Adrenal gland (tissue), 12 donors: Measurements from ENCODE around the gene C19orf47. TPM values are rescaled to one million over a fixed set of nuclear protein-coding genes. Genes with fewer than 3 reads are reported as not detected.
"Not testable (repeated sequence)": the region's sequence is repeated elsewhere in the genome, so short reads cannot be mapped to it uniquely, and the experiment has no call there.

Experiments
- DNase-seq, 7 donors: peaks; one replicate each; pipeline ENCODE4 v3.0.0-alpha.2; 2019 to 2020
- H3K27ac ChIP-seq, 5 donors: fragments of 200-600 bp; sonication (generic) in 4 of 5; 1 replicate in 3 of 5; 2 replicates in 2 of 5; pipeline versions ENCODE4 v1.5.1 to v1.8.0; 2016 to 2020; ENCODE audit warnings: mild to moderate bottlenecking in 1 of 5
- H3K27me3 ChIP-seq: fragments of 200-600 bp; 2 replicates; pipeline ENCODE4 v1.8.0; 2021
- H3K36me3 ChIP-seq, 2 donors: fragments of 200-600 bp; replicated peaks in 1 of 2; 1 replicate in 1 of 2; 2 replicates in 1 of 2; pipeline versions ENCODE4 v1.5.1 to v1.8.0; 2018 to 2022
- H3K4me1 ChIP-seq, 2 donors: fragments of 200-600 bp; replicated peaks in 1 of 2; 1 replicate in 1 of 2; 2 replicates in 1 of 2; pipeline versions ENCODE4 v1.5.1 to v1.8.0; 2018 to 2021
- H3K4me3 ChIP-seq, 4 donors: fragments of 200-600 bp; sonication (generic) in 3 of 4; one replicate each; pipeline ENCODE4 v1.5.1; 2016 to 2018
- H3K9me3 ChIP-seq, 3 donors: fragments of 200-600 bp; sonication (generic) in 1 of 3; replicated peaks in 1 of 3; 1 replicate in 2 of 3; 2 replicates in 1 of 3; pipeline versions ENCODE4 v1.5.1 to v1.8.0; 2016 to 2021
- POLR2A ChIP-seq, 2 donors: fragments of 450-650 bp; IDR thresholded peaks; one replicate each; pipeline ENCODE4 v1.6.1; 2017; ENCODE audit warnings: antibody characterized with exemption in 2 of 2, mild to moderate bottlenecking in 2 of 2, moderate library complexity in 1 of 2
- WGBS, 4 donors: extraction: QIAGEN DNeasy Blood & Tissue Kit in 2 of 4; methylation state at CpG; one replicate each; pipeline versions ENCODE4 v1.1.5 to v1.1.7; 2013 to 2017; 5-methylcytosine and 5-hydroxymethylcytosine counted together
- intact Hi-C, 2 donors: fragments of 100-400 bp; cut with DNase I; formaldehyde crosslinking; loops; one replicate each; pipeline versions ENCODE4 v1.14.1 to v1.15.0; 2022 to 2023
- polyA plus RNA-seq, 3 donors: library from polyadenylated mRNA; stranded (reverse); fragments of 200-250 nt in 2 of 3; fragments of 350-450 nt in 1 of 3; fragmentation: Illumina TruSeq in 1 of 3; extraction: RNeasy Lipid Tissue Mini Kit (QIAGEN cat#74804) in 1 of 3; gene quantifications; one replicate each; pipeline ENCODE4 v1.2.3, GENCODE V29; 2013 to 2014
- total RNA-seq, 9 donors: library from RNA; depleted of rRNA in 4 of 9; stranded (reverse); fragments of >200 nt in 4 of 9; fragments of 120-200 nt in 1 of 9; fragmentation: NEBNext Ultra II Directional in 1 of 9; extraction: Animal tissue kit (Norgen Biotek cat#: 25700) in 1 of 9; gene quantifications; one replicate each; pipeline versions ENCODE4 v1.1.0 to v1.2.4, GENCODE V29; 2013 to 2023
- TF ChIP-seq, protein P1 (sequence below), 6 experiments: fragments of 450-650 bp in 4 of 6; fragments of 200-600 bp in 2 of 6; sonication (generic) in 1 of 6; IDR thresholded peaks; 1 replicate in 5 of 6; 2 replicates in 1 of 6; pipeline versions ENCODE4 v1.5.1 to v1.8.0; 2016 to 2021; ENCODE audit warnings: antibody characterized with exemption in 6 of 6, mild to moderate bottlenecking in 2 of 6, moderate library complexity in 1 of 6
- donor health status: healthy with polysubstance abuse.
- donor health status: Bipolar disorder and iron deficiency.
- donor health status: DM: yes; HTN: yes; CAD: no.
- donor health status: DM: no; HTN: no; CAD: no.
- donor health status: DM: no; HTN: no; CAD: no.
- donor health status: DM: yes; HTN: yes; CAD: no.

Gene C19orf47
- total and polyA plus RNA-seq, 12 donors, result 7.0 to 20.9 (median 14.6) TPM

DNA sequence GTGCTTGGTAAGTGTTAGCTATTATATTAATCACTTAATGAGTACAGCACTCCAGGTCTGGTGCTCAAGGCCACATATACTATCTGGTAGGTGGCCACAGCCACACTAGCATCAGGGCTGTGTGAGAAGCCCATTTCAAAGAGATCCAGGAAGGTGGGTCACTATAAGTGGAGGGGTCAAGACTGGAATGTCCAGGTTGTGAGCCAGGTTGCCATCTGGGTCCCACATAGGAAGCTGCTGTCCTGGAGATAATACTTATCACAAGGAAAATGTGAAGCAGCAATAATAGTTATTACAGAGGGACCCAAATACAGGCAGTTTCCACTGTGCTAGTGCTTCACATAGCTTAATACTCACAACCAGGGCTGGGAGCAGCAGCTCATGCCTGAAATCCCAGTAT is 13.1 kb downstream of the C19orf47 start:
- Histone ChIP-seq H3K36me3 (peaks cover 0 to 53% of the 10 kb centered on the region in 2 donors), H3K4me1 (no peaks in the 10 kb centered on the region), H3K9me3 (no peaks in the 10 kb centered on the region), H3K27ac (no peak overlapping the region), H3K4me3 (no peak overlapping the region), H3K27me3 (no peaks in the 10 kb centered on the region)
- intact Hi-C loops, result no loop called here
- no peak for DNase-seq
- TF ChIP-seq, protein P1, sequence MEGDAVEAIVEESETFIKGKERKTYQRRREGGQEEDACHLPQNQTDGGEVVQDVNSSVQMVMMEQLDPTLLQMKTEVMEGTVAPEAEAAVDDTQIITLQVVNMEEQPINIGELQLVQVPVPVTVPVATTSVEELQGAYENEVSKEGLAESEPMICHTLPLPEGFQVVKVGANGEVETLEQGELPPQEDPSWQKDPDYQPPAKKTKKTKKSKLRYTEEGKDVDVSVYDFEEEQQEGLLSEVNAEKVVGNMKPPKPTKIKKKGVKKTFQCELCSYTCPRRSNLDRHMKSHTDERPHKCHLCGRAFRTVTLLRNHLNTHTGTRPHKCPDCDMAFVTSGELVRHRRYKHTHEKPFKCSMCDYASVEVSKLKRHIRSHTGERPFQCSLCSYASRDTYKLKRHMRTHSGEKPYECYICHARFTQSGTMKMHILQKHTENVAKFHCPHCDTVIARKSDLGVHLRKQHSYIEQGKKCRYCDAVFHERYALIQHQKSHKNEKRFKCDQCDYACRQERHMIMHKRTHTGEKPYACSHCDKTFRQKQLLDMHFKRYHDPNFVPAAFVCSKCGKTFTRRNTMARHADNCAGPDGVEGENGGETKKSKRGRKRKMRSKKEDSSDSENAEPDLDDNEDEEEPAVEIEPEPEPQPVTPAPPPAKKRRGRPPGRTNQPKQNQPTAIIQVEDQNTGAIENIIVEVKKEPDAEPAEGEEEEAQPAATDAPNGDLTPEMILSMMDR (IDR thresholded peaks at IDR 0.05), result no peak
- no peak for TF ChIP-seq POLR2A (IDR thresholded peaks at IDR 0.05)

DNA sequence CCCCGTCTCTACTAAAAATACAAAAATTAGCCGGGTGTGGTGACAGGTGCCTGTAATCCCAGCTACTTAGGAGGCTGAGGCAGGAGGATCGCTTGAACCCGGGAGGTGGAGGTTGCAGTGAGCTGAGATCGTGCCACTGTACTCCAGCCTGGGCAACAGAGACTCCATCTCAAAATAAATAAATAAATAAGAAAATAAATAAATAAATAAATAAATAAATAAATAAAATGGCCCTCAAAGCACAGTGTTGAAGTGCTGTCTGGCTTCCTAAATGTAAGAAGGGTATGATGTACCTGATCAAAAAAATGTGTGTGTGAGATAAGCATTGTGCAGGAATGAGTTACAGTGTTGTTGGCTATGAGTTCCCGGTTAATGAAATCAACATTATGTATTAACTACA is 15.1 kb downstream of the C19orf47 start:
- DNase-seq, H3K27ac ChIP-seq, H3K4me1 ChIP-seq, H3K9me3 ChIP-seq, intact Hi-C loops, H3K4me3 ChIP-seq, H3K27me3 ChIP-seq: not testable (repeated sequence)
- peaks cover 0 to 56% of the 10 kb centered on the region in 2 donors for H3K36me3 ChIP-seq
- 89 to 99% (median 95%) methylated on average over 6 of the region's 6 CpGs for WGBS, 4 donors

DNA sequence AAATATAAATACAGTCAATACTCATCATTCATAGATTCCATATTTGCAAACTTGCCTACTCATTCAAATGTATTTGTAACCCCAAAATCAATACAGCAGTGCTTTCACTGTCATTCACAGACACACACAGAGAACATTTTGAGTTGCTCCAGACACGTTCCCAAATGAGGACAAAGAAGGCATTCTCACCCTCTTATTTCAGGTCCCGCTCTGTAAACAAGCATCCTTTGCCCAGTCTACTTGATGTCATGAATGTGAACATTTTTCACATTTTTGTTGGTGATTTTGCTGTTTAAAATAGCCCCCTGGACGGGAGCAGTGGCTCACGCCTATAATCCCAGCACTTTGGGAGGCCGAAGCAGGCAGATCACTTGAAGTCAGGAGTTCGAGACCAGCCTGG is 15.5 kb downstream of the C19orf47 start:
- no peak overlapping the region for H3K4me3 ChIP-seq
- no peak for DNase-seq
- H3K27ac ChIP-seq, result no peak overlapping the region
- H3K9me3 ChIP-seq, result no peaks in the 10 kb centered on the region
- intact Hi-C loops, result no loop called here
- H3K36me3 ChIP-seq, result peaks cover 0 to 60% of the 10 kb centered on the region in 2 donors
- no peaks in the 10 kb centered on the region for H3K27me3 ChIP-seq
- WGBS, 4 donors, result 85 to 93% (median 89%) methylated on average over 6 of the region's 6 CpGs
- no peak for TF ChIP-seq POLR2A (IDR thresholded peaks at IDR 0.05)
- TF ChIP-seq, protein P1 (IDR thresholded peaks at IDR 0.05), result no peak
- no peaks in the 10 kb centered on the region for H3K4me1 ChIP-seq

DNA sequence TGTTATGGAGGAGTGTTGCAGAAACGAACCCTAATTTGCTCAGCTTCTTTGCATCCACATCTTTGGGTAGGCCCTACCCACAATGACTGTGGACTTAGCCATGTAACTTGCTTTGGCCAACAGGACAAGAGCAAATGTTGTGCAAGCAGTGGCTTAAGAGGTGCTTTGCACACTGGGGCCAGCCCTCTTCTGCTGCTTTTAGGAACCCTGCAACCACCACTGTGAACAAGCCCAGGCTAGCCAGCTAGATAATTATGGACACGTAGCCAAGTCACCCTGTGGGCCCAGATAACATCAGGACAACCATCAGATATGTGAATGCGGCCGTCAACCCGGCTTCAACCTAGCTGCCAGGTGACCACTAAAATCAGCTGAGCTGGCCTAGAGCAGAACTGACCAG is 17.1 kb downstream of the C19orf47 start:
- no peaks in the 10 kb centered on the region for H3K4me1 ChIP-seq
- no peaks in the 10 kb centered on the region for H3K27me3 ChIP-seq
- H3K4me3 ChIP-seq, result no peak overlapping the region
- 86 to 97% (median 93%) methylated on average over 5 of the region's 5 CpGs; no CpG with 5 or more reads in 1 of the 4 donors for WGBS, 4 donors
- H3K27ac ChIP-seq, result no peak overlapping the region
- H3K9me3 ChIP-seq, result no peaks in the 10 kb centered on the region
- no peak for DNase-seq
- intact Hi-C loops, result no loop called here
- TF ChIP-seq, protein P1 (IDR thresholded peaks at IDR 0.05), result no peak
- TF ChIP-seq POLR2A (IDR thresholded peaks at IDR 0.05), result no peak
- H3K36me3 ChIP-seq, result peaks cover 0 to 73% of the 10 kb centered on the region in 2 donors

DNA sequence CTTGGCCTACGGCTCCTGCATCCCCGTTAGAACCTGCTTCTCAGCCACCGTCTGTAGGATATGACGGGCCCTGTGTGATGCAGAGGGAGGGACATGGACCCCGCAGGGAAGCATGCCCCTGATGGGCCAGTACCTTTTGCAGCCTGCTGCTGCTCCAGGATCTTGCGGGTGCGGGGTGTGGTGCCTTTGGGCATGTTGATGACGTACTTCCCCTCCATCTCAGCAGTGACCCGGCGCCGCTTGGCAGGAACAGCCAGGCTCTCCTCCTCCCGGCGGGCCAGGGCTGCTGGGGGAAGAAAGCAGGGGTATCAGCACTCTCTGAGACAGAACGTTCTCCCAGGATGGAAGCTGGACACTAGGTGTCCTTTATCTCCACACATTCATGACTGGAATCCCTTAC is 22.0 kb downstream of the C19orf47 start:
- H3K4me1 ChIP-seq, result peaks cover 0 to 10% of the 10 kb centered on the region in 2 donors
- H3K36me3 ChIP-seq, result peaks cover 0 to 83% of the 10 kb centered on the region in 2 donors
- no peaks in the 10 kb centered on the region for H3K9me3 ChIP-seq
- H3K27me3 ChIP-seq, result no peaks in the 10 kb centered on the region
- no peak overlapping the region for H3K27ac ChIP-seq
- TF ChIP-seq POLR2A (IDR thresholded peaks at IDR 0.05), result no peak
- TF ChIP-seq, protein P1 (IDR thresholded peaks at IDR 0.05), result no peak
- DNase-seq, result no peak
- WGBS, 4 donors, result 90 to 96% (median 92%) methylated on average over 11 to 14 of the region's 14 CpGs
- no peak overlapping the region for H3K4me3 ChIP-seq
- intact Hi-C loops, result no loop called here
